Smooth muscle cell (in vitro differentiated cells): Measurements from ENCODE around the gene SPOCK1. TPM values are rescaled to one million over a fixed set of nuclear protein-coding genes. Genes with fewer than 3 reads are reported as not detected.

Experiments used
- DNase-seq: peaks from one replicate; lab custom pipeline; 2025; ENCODE audit not compliant: unreplicated experiment; lab: John Stamatoyannopoulos, UW
- H2AFZ ChIP-seq: fragments of 200-600 bp; sonication (generic); 2 replicates; pipeline ENCODE4 v1.6.0; 2016; ENCODE audit warnings: antibody characterized with exemption, low read depth, mild to moderate bottlenecking
- H3F3A ChIP-seq: fragments of 200-600 bp; sonication (generic); 2 replicates; pipeline ENCODE4 v1.6.0; 2017; ENCODE audit warnings: antibody characterized with exemption, low read depth
- H3K27ac ChIP-seq: fragments of 200-600 bp; sonication (generic); 2 replicates; pipeline ENCODE4 v1.5.1; 2016; ENCODE audit warnings: low read depth, mild to moderate bottlenecking
- H3K27me3 ChIP-seq: fragments of 200-600 bp; sonication (generic); 2 replicates; pipeline ENCODE4 v1.6.1; 2016; ENCODE audit warnings: low read depth, mild to moderate bottlenecking
- H3K36me3 ChIP-seq: fragments of 200-600 bp; sonication (generic); 2 replicates; pipeline ENCODE4 v1.5.1; 2016; ENCODE audit warnings: low read depth
- H3K4me1 ChIP-seq: fragments of 200-600 bp; sonication (generic); 2 replicates; pipeline ENCODE4 v1.5.1; 2016; ENCODE audit warnings: low read depth
- H3K4me2 ChIP-seq: fragments of 200-600 bp; sonication (generic); 2 replicates; pipeline ENCODE4 v1.6.0; 2016; ENCODE audit warnings: mild to moderate bottlenecking
- H3K4me3 ChIP-seq: fragments of 200-600 bp; sonication (generic); 2 replicates; pipeline ENCODE4 v1.5.1; 2016; ENCODE audit warnings: mild to moderate bottlenecking
- H3K79me2 ChIP-seq: fragments of 200-600 bp; sonication (generic); 2 replicates; pipeline ENCODE4 v1.6.0; 2016; ENCODE audit warnings: low read depth, mild to moderate bottlenecking
- H3K9ac ChIP-seq: fragments of 200-600 bp; sonication (generic); 2 replicates; pipeline ENCODE4 v1.6.0; 2016; ENCODE audit warnings: low read depth
- H3K9me3 ChIP-seq: fragments of 200-600 bp; sonication (generic); replicated peaks from 2 replicates; pipeline ENCODE4 v1.5.1; 2016; ENCODE audit warnings: low read depth
- H4K20me1 ChIP-seq: fragments of 200-600 bp; sonication (generic); 2 replicates; pipeline ENCODE4 v1.6.0; 2016; ENCODE audit warnings: low read depth
- CTCF ChIP-seq: fragments of 200-600 bp; sonication (generic); IDR thresholded peaks from 2 replicates; pipeline ENCODE4 v1.5.1; 2017; ENCODE audit warnings: borderline replicate concordance, mild to moderate bottlenecking, antibody characterized with exemption; ENCODE audit not compliant: insufficient read depth, poor library complexity, severe bottlenecking
- WGBS: methylation state at CpG from one replicate; pipeline ENCODE4 v1.1.7; 2016; ENCODE audit warnings: low lambda C conversion rate; 5-methylcytosine and 5-hydroxymethylcytosine counted together
- polyA plus RNA-seq: library from polyadenylated mRNA; unstranded; fragments of >200 nt; fragmentation: Nextera tagmentation; extraction: Ambion mirVana; gene quantifications from 2 replicates; pipeline ENCODE4 v1.2.1, GENCODE V29; 2016
- total RNA-seq: library from RNA; depleted of rRNA; stranded (reverse); fragments of >200 nt; gene quantifications from 2 replicates; pipeline ENCODE4 v1.2.3, GENCODE V29; 2014

SPOCK1 gene
- total and polyA plus RNA-seq, 2 experiments from 2014 or later = 56.2 to 80.0 TPM

GRCh38 chr5:137236849-137237507 is 262.1 kb downstream of the SPOCK1 start:
- Histone ChIP-seq H3K36me3 (no peaks in the 10 kb centered on the region), H2AFZ (no peak overlapping the region), H3K9me3 (no peaks in the 10 kb centered on the region), H4K20me1 (no peaks in the 10 kb centered on the region), H3K9ac (no peak overlapping the region), H3K4me3 (no peak overlapping the region), H3K27ac (no peak overlapping the region), H3K4me1 (no peaks in the 10 kb centered on the region), H3K4me2 (no peak overlapping the region), H3F3A (no peaks in the 10 kb centered on the region), H3K27me3 (peaks cover 4% of the 10 kb centered on the region), H3K79me2 (no peaks in the 10 kb centered on the region)
- no peak for DNase-seq
- no peak for TF ChIP-seq CTCF
- 94% methylated on average over 5 of the region's 5 CpGs for WGBS

- Histone ChIP-seq H3K9ac (no peak overlapping the region), H3K27me3 (peaks cover 4% of the 10 kb centered on the region), H3K9me3 (no peaks in the 10 kb centered on the region), H3K4me1 (no peaks in the 10 kb centered on the region), H3K79me2 (no peaks in the 10 kb centered on the region), H2AFZ (no peak overlapping the region), H3K4me2 (no peak overlapping the region), H3F3A (no peaks in the 10 kb centered on the region), H3K27ac (peak overlapping the region; percentile 79), H3K36me3 (no peaks in the 10 kb centered on the region), H4K20me1 (no peaks in the 10 kb centered on the region), H3K4me3 (no peak overlapping the region)
- DNase-seq = no peak
- WGBS = 46% methylated on average over 2 of the region's 2 CpGs
- no peak for TF ChIP-seq CTCF
These were observed 262.9 kb downstream of the SPOCK1 start for GRCh38 chr5:137236252-137236651.

- Histone ChIP-seq H2AFZ (no peak overlapping the region), H3F3A (no peaks in the 10 kb centered on the region), H3K27ac (peak overlapping the region; percentile 79), H3K27me3 (peaks cover 4% of the 10 kb centered on the region), H3K9ac (peak overlapping the region; percentile 4), H3K9me3 (no peaks in the 10 kb centered on the region), H3K4me3 (no peak overlapping the region), H3K36me3 (no peaks in the 10 kb centered on the region), H3K4me2 (no peak overlapping the region), H3K79me2 (no peaks in the 10 kb centered on the region), H4K20me1 (no peaks in the 10 kb centered on the region), H3K4me1 (no peaks in the 10 kb centered on the region)
- no peak for DNase-seq
- no peak for TF ChIP-seq CTCF
- 78% methylated on average over 10 of the region's 10 CpGs for WGBS
These were observed 263.9 kb downstream of the SPOCK1 start for GRCh38 chr5:137234973-137235943.
